D721Med (cell line): ENCODE measurements around the gene NUP42.
"Not testable (repeated sequence)": the region's sequence is repeated elsewhere in the genome, so short reads cannot be mapped to it uniquely, and the experiment has no call there.

ENCODE experiments used
- DNase-seq: peaks from one replicate; pipeline ENCODE4 v3.0.0; 2011; ENCODE audit warnings: low spot score; ENCODE audit not compliant: insufficient read length
- FAIRE-seq: peaks from 2 replicates; lab custom pipeline; 2011; peaks lifted over from hg19 to GRCh38; lab: Jason Lieb, UNC
- TF ChIP-seq, protein P1 (sequence below): IDR thresholded peaks from 2 replicates; pipeline ENCODE4 v1.5.1; 2012; ENCODE audit warnings: mild to moderate bottlenecking, control low read depth; ENCODE audit not compliant: insufficient read depth; ENCODE audit errors: missing control alignments

Gene NUP42

DNA sequence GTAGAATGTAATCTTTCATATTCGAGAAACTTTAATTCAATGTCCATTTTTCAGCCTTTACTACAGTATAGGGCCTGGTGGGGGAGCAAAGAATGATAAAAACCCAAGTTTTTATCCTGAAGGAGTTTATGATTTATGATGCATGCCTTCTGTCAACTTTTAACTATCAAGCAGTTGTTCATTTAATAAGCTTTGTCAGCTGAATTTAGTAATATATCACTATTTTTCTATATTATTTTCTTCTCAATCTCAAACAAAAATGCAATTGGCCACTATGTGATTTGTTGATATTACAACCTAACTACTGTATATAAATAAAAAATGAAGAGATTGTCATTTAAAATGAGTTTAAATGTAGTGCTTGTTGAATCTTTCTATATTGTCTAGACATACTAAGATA, 2.4 kb downstream of the NUP42 start:
- TF ChIP-seq, protein P1, sequence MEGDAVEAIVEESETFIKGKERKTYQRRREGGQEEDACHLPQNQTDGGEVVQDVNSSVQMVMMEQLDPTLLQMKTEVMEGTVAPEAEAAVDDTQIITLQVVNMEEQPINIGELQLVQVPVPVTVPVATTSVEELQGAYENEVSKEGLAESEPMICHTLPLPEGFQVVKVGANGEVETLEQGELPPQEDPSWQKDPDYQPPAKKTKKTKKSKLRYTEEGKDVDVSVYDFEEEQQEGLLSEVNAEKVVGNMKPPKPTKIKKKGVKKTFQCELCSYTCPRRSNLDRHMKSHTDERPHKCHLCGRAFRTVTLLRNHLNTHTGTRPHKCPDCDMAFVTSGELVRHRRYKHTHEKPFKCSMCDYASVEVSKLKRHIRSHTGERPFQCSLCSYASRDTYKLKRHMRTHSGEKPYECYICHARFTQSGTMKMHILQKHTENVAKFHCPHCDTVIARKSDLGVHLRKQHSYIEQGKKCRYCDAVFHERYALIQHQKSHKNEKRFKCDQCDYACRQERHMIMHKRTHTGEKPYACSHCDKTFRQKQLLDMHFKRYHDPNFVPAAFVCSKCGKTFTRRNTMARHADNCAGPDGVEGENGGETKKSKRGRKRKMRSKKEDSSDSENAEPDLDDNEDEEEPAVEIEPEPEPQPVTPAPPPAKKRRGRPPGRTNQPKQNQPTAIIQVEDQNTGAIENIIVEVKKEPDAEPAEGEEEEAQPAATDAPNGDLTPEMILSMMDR, result no peak
- no peak for FAIRE-seq
- DNase-seq, result no peak

DNA sequence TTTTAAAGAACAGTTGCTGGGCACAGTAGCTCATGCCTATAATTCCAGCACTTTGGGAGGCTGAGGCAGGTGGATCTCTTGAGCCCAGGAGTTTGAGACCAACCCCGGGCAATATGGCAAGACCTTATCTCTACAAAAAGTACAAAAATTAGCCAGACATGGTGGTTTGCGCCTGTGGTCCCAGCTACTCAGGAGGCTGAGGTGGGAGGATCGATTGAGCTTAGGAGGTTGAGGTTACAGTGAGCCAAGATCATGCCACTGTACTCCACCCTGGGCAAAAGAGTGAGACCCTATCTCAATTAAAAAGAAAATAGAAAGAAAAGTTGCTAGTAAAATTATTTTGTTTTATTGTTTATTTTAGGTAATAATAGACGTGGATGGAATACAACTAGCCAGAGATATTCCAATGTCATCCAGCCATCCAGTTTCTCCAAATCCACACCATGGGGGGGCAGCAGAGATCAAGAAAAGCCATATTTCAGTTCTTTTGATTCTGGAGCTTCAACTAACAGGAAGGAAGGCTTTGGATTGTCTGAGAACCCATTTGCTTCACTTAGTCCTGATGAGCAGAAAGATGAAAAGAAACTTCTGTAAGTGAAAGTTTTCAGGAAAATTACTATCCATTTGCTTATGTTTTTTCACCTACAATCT, 3.0 kb downstream of the NUP42 start:
- DNase-seq (no peak), FAIRE-seq (no peak)
- TF ChIP-seq, protein P1, result peak; percentile 59

DNA sequence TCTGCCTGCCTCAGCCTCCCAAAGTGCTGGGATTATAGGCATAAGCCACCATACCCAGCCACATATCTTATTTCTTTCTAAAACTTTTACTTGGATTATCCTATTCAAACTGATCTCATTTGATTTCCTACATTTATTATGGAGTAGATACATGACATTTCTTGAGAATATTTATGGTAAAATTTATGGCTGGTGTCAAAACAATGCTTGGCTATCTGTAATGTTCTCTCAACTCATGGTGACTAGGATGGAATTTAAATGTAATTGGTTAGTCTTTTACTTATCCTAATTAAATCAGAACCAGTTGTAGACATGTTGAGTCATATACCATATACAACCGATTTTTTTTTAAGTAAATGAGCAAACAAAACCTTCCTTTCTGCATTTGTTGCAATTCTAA, 4.1 kb downstream of the NUP42 start:
- DNase-seq (no peak), FAIRE-seq (no peak)
- TF ChIP-seq, protein P1, result no peak

DNA sequence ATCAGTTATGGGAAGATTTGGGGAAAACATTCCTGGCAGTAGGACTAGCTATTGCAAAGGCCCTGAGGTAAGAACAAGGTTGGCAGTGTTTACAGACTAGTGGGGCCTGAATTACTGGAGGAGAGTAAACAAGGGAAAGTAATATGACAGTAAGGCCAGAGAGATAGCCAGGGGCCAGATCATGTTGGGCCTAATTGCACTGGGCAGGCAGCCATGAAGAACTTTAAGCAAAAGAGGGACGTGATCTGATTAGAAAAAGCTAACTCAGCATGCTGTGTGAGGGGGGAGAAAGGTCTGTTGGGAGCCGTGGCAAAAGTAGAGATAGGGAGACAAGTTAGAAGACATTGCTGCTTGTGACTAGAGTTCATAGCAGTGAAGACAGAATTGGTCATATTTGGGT, 9.2 kb downstream of the NUP42 start:
- TF ChIP-seq, protein P1, result no peak
- no peak for DNase-seq
- no peak for FAIRE-seq

DNA sequence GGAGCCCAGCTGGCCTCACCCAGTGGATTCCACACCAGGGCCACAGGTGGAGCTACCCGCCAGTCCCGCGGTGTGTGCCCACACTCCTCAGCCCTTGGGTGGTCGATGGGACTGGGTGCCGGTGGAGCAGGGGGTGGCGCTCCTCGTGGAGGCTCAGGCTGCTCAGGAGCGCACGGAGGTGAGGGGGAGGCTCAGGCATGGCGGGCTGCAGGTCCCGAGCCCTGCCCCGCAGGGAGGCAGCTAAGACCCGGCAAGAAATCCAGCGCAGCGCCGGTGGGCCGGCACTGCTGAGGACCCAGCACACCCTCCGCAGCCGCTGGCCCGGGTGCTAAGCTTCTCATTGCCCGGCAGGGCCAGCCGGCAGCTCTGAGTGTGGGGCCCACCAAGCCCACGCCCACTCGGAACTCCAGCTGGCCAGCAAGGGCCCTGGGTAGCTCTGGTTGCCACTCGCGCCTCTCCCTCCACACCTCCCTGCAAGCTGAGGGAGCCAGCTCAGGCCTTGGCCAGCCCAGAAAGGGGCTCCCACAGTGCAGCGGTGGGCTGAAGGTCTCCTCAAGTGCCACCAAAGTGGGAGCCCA, 11.9 kb downstream of the NUP42 start:
- FAIRE-seq, DNase-seq: not testable (repeated sequence)

DNA sequence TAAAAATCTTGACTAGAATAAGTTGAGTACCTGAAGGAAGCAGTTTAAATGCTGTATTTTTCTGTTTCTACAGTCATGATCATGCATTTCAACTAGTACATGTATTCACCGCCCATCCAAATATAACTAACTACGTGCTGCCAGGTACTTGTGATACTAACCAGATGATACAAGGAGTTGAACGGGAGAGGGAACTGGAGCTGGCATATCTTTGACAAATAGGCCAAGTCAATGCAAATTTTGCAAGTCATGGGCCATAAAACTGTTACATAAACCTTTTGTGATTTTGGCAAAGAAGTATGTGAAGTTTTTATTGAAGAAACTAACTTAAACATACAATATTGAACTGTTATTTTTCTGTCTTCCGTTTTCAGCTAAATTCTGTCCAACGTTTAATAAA, 14.5 kb downstream of the NUP42 start:
- DNase-seq (no peak), FAIRE-seq (no peak)
- TF ChIP-seq, protein P1, result no peak

DNA sequence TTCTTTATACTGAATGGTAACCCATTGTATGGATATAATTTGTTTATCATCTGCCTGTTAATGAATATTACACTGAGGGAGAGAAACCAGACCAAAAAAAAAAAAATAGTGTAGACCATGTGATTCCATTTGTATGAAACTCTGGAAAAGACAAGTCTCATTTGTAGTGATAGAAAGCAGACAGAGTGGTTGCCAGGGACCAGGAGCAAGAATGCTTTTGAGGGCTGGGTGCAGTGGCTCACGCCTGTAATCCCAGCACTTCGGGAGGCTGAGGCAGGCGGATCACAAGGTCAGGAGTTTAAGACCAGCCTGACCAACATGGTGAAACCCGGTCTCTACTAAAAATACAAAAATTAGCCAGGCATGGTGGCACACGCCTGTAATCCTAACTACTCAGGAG, 15.9 kb downstream of the NUP42 start:
- not testable (repeated sequence) for DNase-seq, FAIRE-seq

DNA sequence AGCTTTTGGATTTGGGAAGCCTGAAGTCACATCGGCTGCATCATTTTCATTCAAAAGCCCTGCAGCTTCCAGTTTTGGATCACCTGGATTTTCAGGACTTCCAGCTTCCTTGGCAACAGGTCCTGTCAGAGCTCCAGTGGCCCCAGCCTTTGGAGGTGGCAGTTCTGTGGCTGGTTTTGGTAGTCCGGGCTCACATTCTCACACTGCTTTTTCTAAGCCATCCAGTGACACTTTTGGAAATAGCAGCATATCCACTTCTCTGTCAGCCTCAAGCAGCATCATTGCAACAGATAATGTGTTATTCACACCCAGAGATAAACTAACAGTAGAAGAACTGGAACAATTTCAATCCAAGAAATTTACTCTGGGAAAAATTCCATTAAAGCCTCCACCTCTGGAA, 18.5 kb downstream of the NUP42 start:
- no peak for DNase-seq
- no peak for FAIRE-seq
- TF ChIP-seq, protein P1, result no peak
